Measurements from ENCODE around the gene R3HDML. TPM values are rescaled to one million over a fixed set of nuclear protein-coding genes. Genes with fewer than 3 reads are reported as not detected.
A peak's percentile ranks its signal among the peaks of the same experiment; 100 is the strongest.

R3HDML gene
- total RNA-seq, 1 donor from 2014 or later, result not detected

DNA sequence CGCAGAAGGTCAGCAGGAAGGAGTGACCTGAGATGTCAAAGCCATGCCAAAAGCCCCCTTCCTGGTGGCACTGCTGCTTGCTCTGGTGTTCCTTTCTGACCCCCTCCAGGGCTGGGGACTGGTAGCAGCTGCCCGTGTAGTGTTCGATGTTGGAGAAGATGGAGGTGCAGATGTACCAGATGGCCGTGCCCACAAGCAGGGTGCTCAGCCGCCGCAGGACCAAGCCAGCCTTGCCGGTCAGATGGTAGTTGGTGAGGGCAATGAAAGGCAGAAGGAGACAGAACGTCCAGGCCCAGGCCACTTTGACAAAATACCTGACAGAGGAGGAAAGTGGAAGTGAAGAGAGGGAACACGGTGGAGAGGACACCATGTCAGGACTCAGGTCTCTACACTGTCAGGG lies 29.9 kb upstream of the R3HDML start:
- DNase-seq (peak; percentile 44), ATAC-seq (no peak)
- H3K27ac ChIP-seq, result no peak overlapping the region
- H3K27me3 ChIP-seq, result no peaks in the 10 kb centered on the region
- TF ChIP-seq, protein P1, sequence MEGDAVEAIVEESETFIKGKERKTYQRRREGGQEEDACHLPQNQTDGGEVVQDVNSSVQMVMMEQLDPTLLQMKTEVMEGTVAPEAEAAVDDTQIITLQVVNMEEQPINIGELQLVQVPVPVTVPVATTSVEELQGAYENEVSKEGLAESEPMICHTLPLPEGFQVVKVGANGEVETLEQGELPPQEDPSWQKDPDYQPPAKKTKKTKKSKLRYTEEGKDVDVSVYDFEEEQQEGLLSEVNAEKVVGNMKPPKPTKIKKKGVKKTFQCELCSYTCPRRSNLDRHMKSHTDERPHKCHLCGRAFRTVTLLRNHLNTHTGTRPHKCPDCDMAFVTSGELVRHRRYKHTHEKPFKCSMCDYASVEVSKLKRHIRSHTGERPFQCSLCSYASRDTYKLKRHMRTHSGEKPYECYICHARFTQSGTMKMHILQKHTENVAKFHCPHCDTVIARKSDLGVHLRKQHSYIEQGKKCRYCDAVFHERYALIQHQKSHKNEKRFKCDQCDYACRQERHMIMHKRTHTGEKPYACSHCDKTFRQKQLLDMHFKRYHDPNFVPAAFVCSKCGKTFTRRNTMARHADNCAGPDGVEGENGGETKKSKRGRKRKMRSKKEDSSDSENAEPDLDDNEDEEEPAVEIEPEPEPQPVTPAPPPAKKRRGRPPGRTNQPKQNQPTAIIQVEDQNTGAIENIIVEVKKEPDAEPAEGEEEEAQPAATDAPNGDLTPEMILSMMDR (IDR thresholded peaks at IDR 0.05), result no peak
- H3K4me3 ChIP-seq, result no peak overlapping the region
- intact Hi-C loops (cut with DNase I), result no loop called here
- H3K36me3 ChIP-seq, result peaks cover 12% of the 10 kb centered on the region
- peaks cover 12% of the 10 kb centered on the region for H3K4me1 ChIP-seq
- no peaks in the 10 kb centered on the region for H3K9me3 ChIP-seq

DNA sequence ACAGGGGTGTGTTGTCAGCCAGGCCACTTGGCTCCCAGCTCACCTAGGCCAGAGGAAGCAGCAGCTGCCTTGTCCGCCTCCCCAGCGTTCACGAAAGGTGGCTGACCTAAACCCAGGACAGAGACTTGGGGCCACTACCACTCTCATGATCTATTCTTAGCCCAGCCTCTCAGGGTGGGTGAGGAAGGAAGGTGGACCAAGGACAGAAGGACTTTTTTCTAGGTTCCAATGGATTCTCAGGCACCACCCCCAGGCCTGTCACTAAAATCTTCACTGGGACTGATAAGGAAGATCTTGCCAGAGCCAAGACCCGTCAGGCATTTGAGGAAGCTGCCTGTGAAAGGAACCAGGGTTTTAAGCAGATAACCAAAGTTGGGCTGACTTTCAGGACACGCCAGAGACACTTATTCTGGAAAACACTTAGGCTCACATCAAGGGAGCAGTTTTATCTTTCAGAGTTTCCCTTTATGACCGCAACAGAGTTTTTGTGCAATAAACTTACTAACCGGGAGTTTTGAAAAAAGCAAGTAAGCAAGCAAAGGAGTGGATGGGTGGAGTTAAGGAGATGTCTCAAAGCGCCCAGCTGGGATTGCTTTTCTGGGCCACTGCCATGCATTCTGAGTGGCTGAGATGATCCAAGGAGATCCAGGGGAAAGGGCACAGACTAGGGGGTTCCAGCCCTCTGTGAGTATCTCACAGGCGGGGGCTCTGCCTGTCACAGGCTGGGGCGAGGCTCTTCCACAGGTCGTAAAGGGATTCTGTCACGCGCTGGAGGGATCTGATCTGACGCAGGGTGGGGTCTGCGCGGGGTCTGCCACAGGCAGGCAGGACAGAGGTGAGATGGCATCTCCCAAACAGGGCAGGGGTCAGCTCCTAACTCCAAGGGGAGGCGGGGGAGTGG lies 26.8 kb upstream of the R3HDML start:
- TF ChIP-seq, protein P1 (IDR thresholded peaks at IDR 0.05), result no peak
- Histone ChIP-seq H3K4me3 (peak overlapping the region; percentile 97), H3K27ac (peak overlapping the region; percentile 79), H3K4me1 (peaks cover 9% of the 10 kb centered on the region), H3K9me3 (no peaks in the 10 kb centered on the region), H3K36me3 (peaks cover 12% of the 10 kb centered on the region), H3K27me3 (no peaks in the 10 kb centered on the region)
- DNase-seq, result peak; percentile 49
- ATAC-seq, result peak; percentile 5
- intact Hi-C loops (cut with DNase I), result loop anchor here (5.0 kb wide), 1 partner anchor 93 kb away; no protein-coding TSS in a partner anchor

DNA sequence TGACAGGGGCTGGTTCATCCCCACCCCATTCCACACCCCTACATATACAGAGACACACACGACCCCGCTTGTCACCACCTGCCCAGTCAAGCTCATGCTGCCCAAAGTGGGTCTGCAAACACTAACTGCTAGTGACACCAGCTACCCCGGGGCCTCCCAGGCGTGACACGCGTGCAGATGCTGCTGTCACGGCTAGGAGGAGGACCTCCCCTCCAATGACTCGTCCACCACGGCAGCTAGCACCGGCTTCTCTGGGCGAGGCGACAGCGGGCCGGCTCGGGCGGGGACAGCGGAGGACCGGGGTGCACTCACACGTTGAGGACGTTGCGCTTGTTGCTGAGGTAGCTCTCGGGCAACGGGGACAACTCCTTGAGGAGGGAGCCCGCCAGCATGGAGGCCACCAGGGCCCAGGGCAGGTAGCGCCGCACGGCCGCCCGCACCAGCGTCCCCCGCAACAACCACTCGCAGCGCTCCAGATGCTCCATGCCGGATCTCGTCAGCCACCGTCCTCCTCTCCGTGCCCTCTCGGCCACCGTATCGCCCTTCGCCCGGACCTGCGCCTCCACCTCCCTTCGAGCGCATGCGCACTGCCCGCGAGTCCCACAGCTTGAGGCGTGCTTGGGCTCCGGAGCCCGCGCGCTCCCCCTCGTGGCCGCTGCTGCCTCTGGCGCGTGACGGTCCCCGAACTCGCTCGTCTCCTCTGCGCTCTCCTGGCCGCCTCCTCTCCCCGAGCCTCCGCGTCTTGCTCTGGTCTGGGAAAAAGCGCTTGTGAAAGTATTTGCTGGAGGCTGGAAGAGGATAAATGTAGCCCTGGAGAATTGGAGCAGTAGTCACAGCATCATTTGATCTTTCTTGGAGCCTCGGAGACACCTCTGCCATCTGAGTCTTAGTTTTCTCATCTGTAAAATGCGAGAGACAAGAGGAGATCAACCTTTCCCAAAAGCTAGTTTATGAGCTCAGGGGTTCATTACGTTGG lies 25.9 kb upstream of the R3HDML start, which contains the start of gene FITM2:
Gene FITM2, minus strand, starts transcription at position 539 of the 976 bp plus-strand sequence. Its CDS starts 54 bp downstream, at position 485.
- TF ChIP-seq, protein P1 (IDR thresholded peaks at IDR 0.05), result peak; percentile 95
- Histone ChIP-seq H3K9me3 (no peaks in the 10 kb centered on the region), H3K4me1 (peaks cover 9% of the 10 kb centered on the region), H3K27me3 (no peaks in the 10 kb centered on the region), H3K27ac (peak within 1 kb of the TSS; percentile 79), H3K4me3 (peak within 1 kb of the TSS; percentile 97), H3K36me3 (peaks cover 11% of the 10 kb centered on the region)
- peak; percentile 99 for ATAC-seq
- DNase-seq, result peak; percentile 100
- intact Hi-C loops (cut with DNase I), result loop anchor here (5.0 kb wide), 1 partner anchor 94 kb away; no protein-coding TSS in a partner anchor

GRCh38 chr20:44314870-44315269 lies 22.0 kb upstream of the R3HDML start:
- no peak for DNase-seq
- ATAC-seq, result no peak
- H3K36me3 ChIP-seq, result no peaks in the 10 kb centered on the region
- TF ChIP-seq, protein P1 (IDR thresholded peaks at IDR 0.05), result no peak
- H3K9me3 ChIP-seq, result no peaks in the 10 kb centered on the region
- H3K4me3 ChIP-seq, result no peak overlapping the region
- H3K4me1 ChIP-seq, result peaks cover 5% of the 10 kb centered on the region
- H3K27ac ChIP-seq, result no peak overlapping the region
- peaks cover 7% of the 10 kb centered on the region for H3K27me3 ChIP-seq
- intact Hi-C loops (cut with DNase I), result loop anchor here (5.0 kb wide), 1 partner anchor 98 kb away; no protein-coding TSS in a partner anchor

GRCh38 chr20:44319839-44320422 lies 16.9 kb upstream of the R3HDML start:
- TF ChIP-seq, protein P1 (IDR thresholded peaks at IDR 0.05), result no peak
- intact Hi-C loops (cut with DNase I), result no loop called here
- H3K4me1 ChIP-seq, result no peaks in the 10 kb centered on the region
- H3K27me3 ChIP-seq, result peaks cover 7% of the 10 kb centered on the region
- ATAC-seq, result no peak
- H3K9me3 ChIP-seq, result no peaks in the 10 kb centered on the region
- no peak for DNase-seq
- no peaks in the 10 kb centered on the region for H3K36me3 ChIP-seq
- no peak overlapping the region for H3K27ac ChIP-seq
- H3K4me3 ChIP-seq, result no peak overlapping the region

Measured in upper lobe of right lung (tissue), 1 donor.